Tibial nerve (tissue), 3 donors: ENCODE data around the gene GFPT2.

Source experiments
- POLR2A ChIP-seq, 2 donors: fragments of 450-650 bp; IDR thresholded peaks; one replicate each; pipeline ENCODE4 v1.6.1; 2017; ENCODE audit warnings: antibody characterized with exemption in 2 of 2, mild to moderate bottlenecking in 2 of 2, moderate library complexity in 2 of 2
- TF ChIP-seq, protein P1 (sequence below), 5 experiments: fragments of 200-600 bp in 3 of 5; fragments of 450-650 bp in 2 of 5; sonication (generic) in 3 of 5; IDR thresholded peaks; one replicate each; pipeline ENCODE4 v1.5.1; 2016 to 2019; ENCODE audit warnings: antibody characterized with exemption in 5 of 5, mild to moderate bottlenecking in 3 of 5, moderate library complexity in 2 of 5

DNA sequence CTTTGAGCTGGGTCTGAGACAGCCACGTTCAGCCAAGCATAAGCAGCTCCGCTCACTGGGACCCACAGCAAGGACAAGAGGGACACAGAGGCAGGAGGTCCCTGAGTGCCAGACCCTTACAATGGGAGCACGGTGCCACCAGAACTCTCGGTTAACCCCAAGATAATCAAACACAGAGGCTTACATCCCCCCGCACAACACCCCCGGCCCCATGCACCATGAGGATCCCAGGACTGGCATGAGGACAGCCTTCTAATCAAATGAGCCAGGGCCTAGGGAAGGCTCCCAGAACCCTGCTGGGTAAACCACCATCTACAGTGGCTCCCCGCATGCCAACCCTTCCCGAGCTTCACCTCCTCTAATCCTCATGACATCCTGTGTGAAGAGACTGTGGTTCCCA lies 7.4 kb downstream of the GFPT2 start:
- TF ChIP-seq, protein P1, sequence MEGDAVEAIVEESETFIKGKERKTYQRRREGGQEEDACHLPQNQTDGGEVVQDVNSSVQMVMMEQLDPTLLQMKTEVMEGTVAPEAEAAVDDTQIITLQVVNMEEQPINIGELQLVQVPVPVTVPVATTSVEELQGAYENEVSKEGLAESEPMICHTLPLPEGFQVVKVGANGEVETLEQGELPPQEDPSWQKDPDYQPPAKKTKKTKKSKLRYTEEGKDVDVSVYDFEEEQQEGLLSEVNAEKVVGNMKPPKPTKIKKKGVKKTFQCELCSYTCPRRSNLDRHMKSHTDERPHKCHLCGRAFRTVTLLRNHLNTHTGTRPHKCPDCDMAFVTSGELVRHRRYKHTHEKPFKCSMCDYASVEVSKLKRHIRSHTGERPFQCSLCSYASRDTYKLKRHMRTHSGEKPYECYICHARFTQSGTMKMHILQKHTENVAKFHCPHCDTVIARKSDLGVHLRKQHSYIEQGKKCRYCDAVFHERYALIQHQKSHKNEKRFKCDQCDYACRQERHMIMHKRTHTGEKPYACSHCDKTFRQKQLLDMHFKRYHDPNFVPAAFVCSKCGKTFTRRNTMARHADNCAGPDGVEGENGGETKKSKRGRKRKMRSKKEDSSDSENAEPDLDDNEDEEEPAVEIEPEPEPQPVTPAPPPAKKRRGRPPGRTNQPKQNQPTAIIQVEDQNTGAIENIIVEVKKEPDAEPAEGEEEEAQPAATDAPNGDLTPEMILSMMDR (IDR thresholded peaks at IDR 0.05), result no peak
- TF ChIP-seq POLR2A (IDR thresholded peaks at IDR 0.05), result no peak
